ENCODE results near the gene HPGDS.

The HPGDS gene

GRCh38 chr4:94371290-94371689 lies 28.7 kb upstream of the HPGDS start:
- Histone ChIP-seq H3K27ac (no peak overlapping the region), H3K4me3 (ENCODE audit: low read depth in 1 of 2, low read length in 1 of 2) (no peak overlapping the region), H3K27me3 (no peaks in the 10 kb centered on the region), H3K4me1 (ENCODE audit: control insufficient read depth in 1 of 2, insufficient read depth in 1 of 2, low read depth in 1 of 2, low read length in 1 of 2) (no peaks in the 10 kb centered on the region), H3K9me3 (no peaks in the 10 kb centered on the region), H3K36me3 (no peaks in the 10 kb centered on the region)
- no peak for TF ChIP-seq CTCF (IDR thresholded peaks at IDR 0.05)

GRCh38 chr4:94370533-94371254 lies 28.1 kb upstream of the HPGDS start:
- Histone ChIP-seq H3K27ac (no peak overlapping the region), H3K36me3 (no peaks in the 10 kb centered on the region), H3K27me3 (no peaks in the 10 kb centered on the region), H3K4me1 (ENCODE audit: control insufficient read depth in 1 of 2, insufficient read depth in 1 of 2, low read depth in 1 of 2, low read length in 1 of 2) (no peaks in the 10 kb centered on the region), H3K9me3 (no peaks in the 10 kb centered on the region), H3K4me3 (ENCODE audit: low read depth in 1 of 2, low read length in 1 of 2) (no peak overlapping the region)
- no peak for TF ChIP-seq CTCF (IDR thresholded peaks at IDR 0.05)

GRCh38 chr4:94369046-94369445 lies 26.4 kb upstream of the HPGDS start:
- H3K4me1 ChIP-seq (ENCODE audit: control insufficient read depth in 1 of 2, insufficient read depth in 1 of 2, low read depth in 1 of 2, low read length in 1 of 2): no peaks in the 10 kb centered on the region
- TF ChIP-seq CTCF (IDR thresholded peaks at IDR 0.05): no peak
- no peaks in the 10 kb centered on the region for H3K36me3 ChIP-seq
- no peaks in the 10 kb centered on the region for H3K9me3 ChIP-seq
- H3K27ac ChIP-seq: no peak overlapping the region
- no peaks in the 10 kb centered on the region for H3K27me3 ChIP-seq
- no peak overlapping the region for H3K4me3 ChIP-seq (ENCODE audit: low read depth in 1 of 2, low read length in 1 of 2)

- no peaks in the 10 kb centered on the region for H3K36me3 ChIP-seq
- H3K4me3 ChIP-seq (ENCODE audit: low read depth in 1 of 2, low read length in 1 of 2): no peak overlapping the region
- H3K27me3 ChIP-seq: no peaks in the 10 kb centered on the region
- no peak overlapping the region for H3K27ac ChIP-seq
- no peaks in the 10 kb centered on the region for H3K9me3 ChIP-seq
- TF ChIP-seq CTCF (IDR thresholded peaks at IDR 0.05): no peak
- no peaks in the 10 kb centered on the region for H3K4me1 ChIP-seq (ENCODE audit: control insufficient read depth in 1 of 2, insufficient read depth in 1 of 2, low read depth in 1 of 2, low read length in 1 of 2)
Observed at GRCh38 chr4:94368459-94368858, 25.8 kb upstream of the HPGDS start.

- Histone ChIP-seq H3K4me3 (ENCODE audit: low read depth in 1 of 2, low read length in 1 of 2) (no peak overlapping the region), H3K27me3 (no peaks in the 10 kb centered on the region), H3K4me1 (ENCODE audit: control insufficient read depth in 1 of 2, insufficient read depth in 1 of 2, low read depth in 1 of 2, low read length in 1 of 2) (no peaks in the 10 kb centered on the region), H3K9me3 (no peaks in the 10 kb centered on the region), H3K36me3 (no peaks in the 10 kb centered on the region), H3K27ac (no peak overlapping the region)
- no peak for TF ChIP-seq CTCF (IDR thresholded peaks at IDR 0.05)
Observed at GRCh38 chr4:94365304-94365703, 22.7 kb upstream of the HPGDS start.
